Neural progenitor cell (in vitro differentiated cells): ENCODE data around the gene CHD6.

Source experiments
- CTCF ChIP-seq: fragments of 200-600 bp; sonication (generic); IDR thresholded peaks from 2 replicates; pipeline ENCODE4 v1.5.1; 2017; ENCODE audit warnings: antibody characterized with exemption, mild to moderate bottlenecking
- EZH2 ChIP-seq: fragments of 200-600 bp; sonication (generic); IDR thresholded peaks from 2 replicates; pipeline ENCODE4 v1.6.1; 2017; ENCODE audit warnings: antibody characterized with exemption, mild to moderate bottlenecking, moderate library complexity

- TF ChIP-seq CTCF = no peak
- TF ChIP-seq EZH2 = no peak
These were observed 3.2 kb upstream of the CHD6 start for GRCh38 chr20:41621421-41621820.
